Right kidney (tissue), 1 donor: ENCODE measurements around the gene HOXB4.
A peak's percentile ranks its signal among the peaks of the same experiment; 100 is the strongest.

Source experiments
- DNase-seq: peaks from one replicate; pipeline ENCODE4 v3.0.0-alpha.2; 2016

Gene HOXB4

DNA sequence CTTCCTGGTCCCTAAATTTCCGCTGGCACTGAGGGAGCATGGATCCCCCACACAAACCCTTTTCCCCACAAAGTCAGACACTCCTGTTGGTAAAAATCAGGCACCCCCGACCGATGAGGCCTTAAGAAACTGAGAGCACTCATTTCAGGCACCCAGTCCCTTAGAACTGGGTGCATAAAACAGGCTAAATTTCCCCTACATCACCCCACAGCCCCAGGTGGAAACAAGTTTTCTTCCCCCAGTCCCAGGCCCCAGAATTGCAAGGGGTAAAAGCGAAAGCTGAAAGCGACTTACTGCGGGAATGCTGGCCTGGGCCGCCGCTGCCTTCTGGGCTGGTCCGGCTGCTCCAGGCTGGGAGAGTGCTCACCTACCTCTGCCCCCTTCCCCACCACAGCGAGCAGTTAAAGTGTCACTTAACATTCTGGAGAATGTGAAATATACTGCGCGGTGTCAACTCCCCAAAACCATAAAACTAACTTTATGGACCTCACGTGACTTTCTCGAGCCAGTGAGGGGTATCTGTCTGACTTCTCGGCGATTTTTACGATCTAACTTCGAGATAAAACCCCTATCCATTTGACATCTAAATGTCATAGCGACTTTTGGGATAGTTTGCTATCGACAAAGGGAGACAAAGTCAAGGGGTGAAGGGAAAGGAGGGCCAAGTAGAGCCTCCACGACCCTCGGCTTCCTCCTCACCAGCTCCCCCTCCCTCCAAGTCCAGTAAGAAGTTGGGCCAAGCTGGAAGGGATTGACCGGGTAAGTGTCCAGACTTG is 11.9 kb upstream of the HOXB4 start, which contains the start of gene HOXB3:
TSS of gene HOXB3 (minus strand) at position 411 of the 776 bp plus-strand sequence. CDS start 37,767 bp downstream, outside the sequence.
- DNase-seq: peak; percentile 85

DNA sequence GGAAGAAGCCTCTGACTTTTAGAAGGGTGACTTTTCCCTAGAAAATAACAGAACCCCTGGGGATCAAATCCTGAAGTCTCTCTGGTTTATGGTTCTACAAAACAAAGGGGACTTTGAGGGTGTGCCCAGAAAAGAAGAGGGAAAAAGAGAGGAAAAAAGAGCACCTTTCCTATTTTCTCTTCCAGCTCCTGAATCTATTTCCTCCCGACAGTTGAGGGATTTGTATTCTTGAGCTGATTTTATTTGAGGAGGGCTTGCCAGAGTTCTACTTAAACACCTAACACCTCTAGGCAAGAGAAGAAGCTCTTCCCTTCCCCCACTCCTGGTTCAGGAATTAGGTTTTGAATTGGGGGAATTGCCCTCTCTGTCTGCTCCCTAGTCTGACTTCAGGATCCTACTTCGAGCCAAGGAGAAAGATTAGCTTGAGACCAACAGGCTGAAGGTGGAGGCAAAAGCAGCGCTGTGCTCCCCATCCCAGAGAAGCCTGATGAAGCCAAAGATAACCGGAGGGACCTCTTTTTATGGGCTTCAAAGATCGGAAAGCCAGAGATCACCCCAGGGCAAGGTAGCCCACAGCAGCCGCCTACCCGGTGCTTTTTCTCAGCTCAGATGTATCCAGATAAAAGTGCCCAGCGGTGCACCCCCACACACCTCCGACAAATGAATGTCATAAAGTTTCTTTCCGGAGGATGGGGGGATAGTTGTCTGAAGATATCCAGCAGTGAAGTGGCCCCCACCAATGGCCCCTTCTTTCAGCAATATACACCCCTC is 11.1 kb upstream of the HOXB4 start:
- no peak for DNase-seq

DNA sequence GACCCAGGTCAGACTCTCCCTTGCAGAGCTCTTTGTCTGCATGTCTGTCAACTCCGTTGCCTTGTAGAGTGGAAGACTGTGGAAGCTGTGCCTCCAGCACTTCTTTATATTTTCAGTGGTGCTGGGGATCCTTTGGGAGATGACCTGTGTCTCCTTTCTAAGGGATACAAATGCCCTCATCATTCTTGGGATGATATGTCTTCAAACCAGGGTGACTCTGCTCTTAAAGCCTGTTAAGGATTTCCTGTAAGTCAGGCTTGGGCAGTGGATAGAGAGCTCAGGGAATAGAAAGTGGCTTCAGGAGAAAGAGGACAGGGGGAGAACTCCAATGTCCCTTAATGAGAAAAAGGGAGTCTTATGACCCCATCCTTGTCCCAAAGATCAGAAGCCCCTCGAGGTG is 10.4 kb upstream of the HOXB4 start:
- DNase-seq: no peak

DNA sequence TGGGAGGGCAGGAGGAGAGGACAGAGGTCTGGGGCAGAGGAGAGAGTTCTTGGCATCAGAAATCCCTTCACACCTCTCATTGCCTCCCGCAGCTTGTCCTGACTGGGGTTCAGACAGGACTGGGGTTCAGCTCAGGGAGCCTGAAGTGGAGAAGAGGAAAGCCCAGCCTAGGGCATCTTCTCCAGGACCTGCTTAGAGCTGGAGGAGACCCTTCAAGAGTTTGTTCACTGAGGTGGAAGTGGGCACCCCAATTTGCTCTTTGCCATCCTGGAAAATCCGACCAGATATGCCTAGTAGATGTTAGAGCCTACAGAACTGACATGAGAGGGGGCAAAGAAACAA is 9.9 kb upstream of the HOXB4 start:
- DNase-seq: no peak

DNA sequence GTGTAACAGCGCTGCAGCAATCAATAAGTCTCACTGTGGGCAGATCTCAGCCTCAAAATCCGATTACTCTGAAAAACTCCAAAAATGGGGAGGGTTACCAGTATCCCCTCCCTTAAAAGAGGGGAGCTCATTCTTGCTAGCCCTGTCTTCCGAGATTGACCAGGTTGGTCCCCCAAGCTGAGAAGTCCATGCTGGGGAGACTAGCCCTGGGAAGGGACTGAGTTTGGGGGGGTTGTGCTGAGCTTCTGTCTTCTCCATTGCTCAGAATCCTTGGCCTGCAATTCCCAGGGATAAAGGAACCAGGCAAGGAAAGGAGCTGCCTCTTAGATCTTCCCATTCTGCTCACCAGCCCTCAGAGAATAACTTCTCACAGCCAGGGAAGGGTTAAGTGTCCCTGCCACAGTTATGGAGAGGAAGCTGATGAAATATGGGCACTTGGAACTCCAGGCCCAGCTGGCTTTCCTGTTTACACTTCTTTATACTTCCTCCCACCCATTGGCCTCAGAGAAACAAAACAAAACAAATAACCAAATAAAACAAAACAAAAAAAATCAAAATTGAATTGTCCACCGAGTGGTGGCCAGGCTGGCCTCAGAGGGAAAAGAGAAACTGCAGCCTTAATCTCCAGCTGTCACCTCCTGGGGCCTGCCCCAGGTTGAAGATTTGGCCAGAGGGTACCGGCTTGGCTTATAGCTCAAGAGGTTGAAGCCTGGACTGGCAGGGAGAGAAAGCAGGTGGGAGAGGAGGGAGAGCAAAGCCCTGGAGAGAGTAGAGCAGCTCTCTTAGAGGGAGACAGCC is 9.3 kb upstream of the HOXB4 start:
- peak; percentile 78 for DNase-seq

DNA sequence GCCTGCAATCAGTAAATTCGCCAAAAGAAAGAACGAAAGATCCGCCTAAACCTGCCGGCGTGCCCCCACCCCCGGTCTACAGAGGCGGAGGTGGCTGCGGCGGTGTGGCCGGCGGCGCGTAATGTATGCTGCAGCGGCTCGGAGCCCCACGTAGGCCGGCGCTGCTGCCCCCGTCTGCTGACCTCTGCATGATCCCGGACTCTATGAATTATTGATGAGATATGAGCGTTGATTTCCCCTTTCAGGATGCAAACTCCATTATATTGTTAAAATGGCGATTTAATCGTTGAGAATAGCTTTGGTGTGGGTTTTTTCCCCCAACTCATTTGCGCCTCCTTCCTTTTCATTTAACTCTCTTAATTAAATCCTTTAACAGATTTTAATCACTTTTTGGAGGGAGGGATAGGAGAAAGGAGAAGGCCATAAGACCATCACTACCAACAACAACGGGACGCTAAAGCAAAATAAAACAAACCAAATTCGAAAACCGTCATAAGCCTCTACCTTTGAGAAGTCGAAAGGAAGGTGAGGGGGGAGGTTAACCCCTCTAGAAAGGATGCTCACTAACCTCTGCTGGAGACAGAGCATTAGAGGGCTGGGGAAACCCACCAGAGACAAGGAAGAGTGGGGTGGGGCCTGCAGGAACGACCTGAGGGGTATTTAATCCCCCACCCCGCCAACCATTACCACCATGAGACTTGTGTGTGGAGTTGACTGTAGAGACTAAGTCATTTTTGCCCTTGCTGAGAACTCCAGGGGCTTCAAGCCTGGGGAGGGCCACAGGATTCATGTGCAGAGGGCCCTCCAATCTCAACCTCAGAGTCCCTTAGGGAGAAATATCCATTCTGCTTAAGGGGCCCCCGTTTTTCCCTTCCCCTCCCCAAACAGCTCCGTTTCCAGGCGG is 8.5 kb upstream of the HOXB4 start:
- DNase-seq: peak; percentile 77

DNA sequence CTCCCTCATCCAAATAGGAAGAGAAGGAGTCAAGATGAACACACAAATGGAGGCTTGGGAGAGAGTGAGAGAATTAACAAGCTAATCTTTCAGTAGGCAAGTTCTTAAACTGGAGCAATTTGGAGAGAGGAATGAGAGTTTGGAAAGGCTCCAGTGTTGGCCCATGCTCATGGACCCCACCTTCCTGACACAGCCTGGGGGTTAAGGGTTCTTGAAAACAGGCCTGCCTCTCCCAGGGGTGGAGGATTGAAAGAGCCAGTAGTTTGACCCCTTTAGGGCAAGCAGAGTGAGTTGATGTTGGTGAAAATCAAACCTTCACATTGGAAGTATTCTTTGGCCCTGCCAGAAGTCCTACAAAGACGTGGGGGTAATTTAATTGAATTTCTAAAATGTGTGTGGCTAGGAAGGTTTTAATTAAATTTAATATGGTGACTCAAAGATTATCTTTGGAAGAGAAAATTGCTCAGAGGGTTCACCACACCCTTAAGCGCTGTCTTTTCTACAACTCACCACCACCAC is 6.1 kb upstream of the HOXB4 start:
- DNase-seq: no peak

DNA sequence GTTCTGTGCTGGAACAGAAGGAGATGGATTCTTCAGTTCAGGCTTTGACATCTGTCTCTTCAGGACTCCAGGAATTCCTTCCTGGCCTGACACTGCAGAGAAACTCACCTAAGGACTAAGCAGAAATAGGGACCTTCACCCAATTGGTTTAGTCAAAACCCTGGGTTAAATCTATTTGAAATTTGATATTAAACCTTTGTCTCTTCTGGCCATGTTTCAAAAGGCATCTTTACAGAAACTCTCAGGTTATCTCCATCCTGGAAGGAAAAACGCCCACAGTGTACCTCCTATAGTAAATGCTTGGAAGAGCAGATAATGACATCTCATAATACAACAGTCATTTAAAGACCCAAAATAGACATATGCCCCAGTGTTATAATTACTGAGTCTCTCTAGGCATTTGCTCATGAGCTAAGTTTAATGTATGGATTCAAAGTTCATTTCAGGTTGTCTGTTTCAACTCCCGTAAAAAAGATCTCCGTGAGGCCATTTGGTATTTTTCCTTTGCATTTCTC is 5.6 kb upstream of the HOXB4 start:
- no peak for DNase-seq

DNA sequence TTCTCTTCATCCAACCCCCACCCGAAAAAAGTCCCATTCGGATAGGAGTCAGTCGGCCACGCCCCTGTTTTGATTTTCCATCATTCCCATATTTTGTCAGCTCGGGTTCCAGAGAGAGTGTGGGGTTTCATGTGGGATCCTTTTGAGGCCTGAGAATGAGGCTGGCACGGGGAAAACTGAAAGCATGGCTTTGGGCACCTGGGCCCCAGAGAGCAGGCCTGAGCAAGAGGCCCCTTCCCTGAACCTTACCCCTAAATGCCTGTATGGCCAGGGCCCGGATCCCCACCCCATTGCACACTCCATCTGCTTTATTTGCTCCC is 4.6 kb upstream of the HOXB4 start:
- no peak for DNase-seq

DNA sequence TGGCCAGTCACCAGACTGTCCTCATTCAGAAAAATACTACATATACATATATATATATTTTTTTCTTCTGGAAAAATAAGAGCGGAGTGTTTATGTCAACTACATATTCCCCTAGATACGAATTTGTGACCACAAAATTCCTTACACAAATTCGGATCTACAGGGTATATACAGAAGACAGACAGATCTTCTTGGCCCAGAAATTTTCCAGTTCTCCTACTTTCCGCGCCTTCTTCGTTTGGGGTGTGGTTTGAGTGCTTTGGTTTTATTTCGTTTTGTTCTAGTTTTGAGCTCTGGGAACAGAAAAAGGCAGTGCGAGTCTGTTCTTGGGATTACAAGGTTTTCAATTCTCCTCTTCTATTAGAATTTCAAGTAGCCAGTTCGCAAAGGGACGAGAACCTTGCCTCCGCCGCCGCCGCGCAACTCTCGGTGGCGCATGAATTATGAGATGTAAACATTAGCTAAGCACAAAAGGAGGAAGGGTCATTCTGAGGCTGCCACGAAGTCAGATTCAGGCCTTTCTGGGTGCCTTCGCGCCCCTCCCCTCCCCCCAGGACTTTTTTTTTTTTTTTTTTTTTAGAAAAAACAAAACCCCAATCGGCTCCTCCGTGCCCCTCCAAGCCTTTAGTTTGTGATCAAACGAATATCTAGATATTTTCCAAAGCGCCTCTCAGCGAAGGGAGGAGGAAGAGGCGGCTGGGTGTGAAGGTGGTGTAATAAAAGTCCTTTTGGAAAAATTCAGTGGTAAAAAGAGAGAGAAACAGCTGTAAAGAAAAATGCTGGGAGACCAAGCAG is 1.8 kb upstream of the HOXB4 start:
- no peak for DNase-seq

DNA sequence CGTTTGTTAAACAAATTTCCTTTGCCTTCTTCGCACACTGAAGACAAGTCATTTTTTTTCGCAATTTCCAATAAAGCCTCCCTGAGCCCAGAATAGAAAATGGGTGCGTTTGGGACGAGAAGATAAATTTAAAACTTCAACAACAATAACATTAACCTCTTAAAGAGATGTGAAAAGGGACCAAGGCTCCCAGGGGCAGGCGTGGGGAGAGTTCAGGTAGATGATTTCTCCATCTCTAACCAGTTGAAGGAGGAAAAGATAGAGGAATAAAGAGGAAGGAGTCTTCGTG is 1.3 kb upstream of the HOXB4 start:
- DNase-seq: no peak

DNA sequence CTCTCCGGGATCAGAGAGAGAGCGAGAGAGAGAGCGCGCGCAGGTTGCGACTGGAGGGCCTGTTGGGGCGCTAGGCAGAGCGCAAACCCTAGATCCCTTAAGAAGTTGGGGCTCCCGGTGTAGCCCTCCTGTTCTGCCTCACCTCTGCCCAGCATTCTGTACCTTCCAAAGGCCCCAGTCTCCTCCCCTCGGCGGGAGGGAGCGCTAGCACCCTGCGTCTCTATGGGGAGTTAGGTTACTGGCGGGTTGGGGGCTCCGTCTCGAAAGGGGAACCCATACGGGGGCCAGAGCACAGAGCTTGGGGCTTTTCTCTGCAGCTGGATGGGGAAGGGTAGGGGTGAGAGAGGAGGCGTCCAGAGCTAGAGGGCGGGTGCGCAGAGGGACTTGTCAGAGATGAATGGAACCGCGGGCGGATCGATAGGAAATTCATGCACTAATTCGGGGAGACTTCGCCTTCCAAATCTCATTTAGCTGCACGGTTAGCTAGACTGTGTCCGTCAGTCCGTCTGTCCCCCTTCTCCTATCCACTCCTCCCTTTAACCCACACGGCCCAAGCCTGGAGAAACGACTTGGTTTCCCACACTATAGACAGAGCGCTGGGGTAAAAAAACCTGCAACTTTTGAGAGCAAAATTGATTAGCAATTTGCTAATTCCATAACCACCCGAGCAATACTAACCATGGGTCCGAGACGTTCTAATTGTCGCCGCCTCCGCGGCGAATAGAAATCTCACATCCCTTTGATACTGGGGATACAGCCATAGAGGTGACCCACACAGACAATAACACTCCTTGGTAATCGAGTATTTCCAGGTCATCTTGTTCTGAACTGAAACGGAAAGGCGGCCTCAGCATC is 693 bp upstream of the HOXB4 start:
- peak; percentile 76 for DNase-seq

DNA sequence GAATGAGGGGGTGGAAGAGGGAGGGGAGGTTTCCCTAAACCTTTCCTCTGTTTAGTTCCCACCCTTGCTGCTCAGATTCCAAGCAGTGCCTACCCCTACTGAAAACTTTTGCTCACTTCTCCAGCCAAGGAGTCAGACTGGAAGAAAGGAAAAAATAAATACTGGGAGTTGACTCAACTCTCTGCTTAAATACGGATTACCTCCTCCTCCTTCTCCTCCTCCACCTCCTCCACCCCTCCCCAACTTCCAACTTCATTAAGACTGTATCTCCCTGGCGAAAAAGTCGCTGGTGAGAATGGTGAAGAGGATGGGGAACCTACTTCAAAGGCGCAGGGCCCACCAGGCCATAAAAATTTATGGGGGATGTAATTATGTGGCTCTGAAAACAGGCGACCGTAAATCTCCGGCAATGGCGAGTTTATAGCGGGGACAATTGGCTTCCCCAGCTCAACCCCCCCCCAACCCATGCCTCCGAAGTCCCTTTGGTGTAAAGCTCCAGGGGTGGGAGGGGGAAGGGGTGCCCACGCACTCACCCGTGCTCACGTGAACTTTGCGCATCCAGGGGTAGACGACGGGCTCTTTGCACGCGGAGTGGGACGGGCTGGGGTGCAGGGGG is 712 bp downstream of the HOXB4 start:
- peak; percentile 79 for DNase-seq

DNA sequence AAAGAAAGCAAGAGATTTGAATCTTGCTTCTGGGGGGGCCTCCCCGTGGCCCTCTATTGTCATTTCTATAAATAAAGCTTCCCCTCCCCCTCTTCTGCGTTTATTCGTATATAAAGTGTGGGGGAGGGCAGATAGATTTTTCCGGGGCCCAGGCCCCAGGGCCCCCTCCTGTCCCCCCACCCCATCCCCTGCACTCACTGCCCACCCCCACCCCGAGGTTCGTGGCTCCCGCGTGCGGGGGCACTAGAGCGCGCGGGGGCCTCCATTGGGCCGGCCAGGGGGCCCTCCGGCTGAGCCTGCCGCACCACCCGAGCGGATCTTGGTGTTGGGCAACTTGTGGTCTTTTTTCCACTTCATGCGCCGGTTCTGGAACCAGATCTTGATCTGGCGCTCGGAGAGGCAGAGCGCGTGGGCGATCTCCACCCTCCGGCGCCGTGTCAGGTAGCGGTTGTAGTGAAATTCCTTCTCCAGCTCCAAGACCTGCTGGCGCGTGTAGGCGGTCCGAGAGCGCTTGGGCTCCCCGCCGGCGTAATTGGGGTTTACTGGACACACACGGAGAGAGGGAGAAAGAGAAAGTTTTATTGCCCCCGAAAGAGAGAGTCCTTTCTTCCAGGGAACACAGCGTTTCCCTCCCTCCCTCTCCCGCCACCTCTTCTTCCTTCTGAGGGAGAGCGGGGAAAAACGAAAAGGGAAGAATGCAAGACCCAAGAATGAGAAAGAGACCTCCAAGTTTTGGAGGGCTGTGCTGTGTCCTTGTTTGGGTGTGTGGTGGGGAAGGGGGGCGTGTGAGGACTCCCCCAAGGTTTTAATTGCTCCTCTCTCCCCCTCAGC is 1.5 kb downstream of the HOXB4 start:
- peak; percentile 78 for DNase-seq

DNA sequence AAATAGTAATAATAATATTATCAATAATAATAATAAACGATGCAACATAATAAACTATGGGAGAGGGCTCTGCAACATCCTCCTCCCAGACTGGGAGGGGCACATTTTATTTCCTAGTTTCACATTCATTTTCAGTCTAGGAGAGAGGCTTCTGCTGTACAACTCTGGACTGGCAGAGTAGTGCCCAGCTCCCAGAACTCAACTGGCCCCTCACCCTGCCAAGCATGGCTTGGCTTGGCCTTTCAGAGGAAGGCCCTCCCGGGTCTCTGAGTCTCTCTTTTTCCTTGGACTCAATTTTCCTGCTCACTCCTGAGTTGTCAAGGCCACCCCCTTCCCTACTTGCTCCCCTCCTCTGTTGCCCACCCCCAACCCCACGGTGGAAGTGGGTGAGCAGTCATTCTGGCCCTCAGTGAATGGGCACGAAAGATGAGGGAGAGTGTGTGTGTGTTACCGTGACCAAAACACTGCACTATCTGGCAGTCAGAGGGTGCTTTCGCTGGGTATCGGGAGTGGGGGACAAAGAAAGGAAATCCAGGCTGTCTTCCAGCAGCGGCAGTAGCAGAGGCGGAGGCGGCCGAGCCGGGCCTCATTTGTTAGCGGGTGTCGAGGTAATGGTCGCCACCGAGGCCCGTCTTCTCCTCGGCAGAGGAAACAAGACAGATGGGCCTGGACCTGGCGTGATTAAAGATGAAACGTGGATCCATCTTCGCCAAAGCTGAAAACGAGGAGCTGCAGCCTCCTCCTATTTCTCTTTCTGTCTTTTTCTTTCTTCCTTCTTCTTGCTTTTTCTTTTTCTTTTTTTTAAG is 2.3 kb downstream of the HOXB4 start:
- DNase-seq: no peak

DNA sequence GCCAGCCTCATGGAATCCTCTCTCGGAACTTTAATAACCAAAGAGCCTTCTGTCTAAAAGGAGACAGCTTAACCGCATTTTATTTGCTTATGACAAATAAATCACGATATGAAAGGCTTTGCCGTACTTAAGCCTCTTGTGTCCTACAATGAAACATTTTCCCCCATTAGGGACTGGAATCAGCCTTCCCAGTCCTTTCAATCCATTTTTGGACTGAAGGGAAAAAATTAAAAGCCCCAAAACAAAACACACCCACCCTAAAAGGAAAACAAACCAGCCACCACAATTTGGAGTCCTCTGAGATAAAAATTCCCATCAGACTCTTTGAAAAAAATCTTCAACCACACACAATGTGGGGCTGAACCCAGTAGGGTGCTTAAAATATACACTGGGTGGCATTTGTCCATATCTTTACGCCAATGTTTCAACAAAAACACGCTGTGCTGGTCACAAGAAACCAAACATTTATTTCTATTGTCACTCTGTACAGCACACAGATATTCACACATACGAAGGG is 3.0 kb downstream of the HOXB4 start:
- no peak for DNase-seq

DNA sequence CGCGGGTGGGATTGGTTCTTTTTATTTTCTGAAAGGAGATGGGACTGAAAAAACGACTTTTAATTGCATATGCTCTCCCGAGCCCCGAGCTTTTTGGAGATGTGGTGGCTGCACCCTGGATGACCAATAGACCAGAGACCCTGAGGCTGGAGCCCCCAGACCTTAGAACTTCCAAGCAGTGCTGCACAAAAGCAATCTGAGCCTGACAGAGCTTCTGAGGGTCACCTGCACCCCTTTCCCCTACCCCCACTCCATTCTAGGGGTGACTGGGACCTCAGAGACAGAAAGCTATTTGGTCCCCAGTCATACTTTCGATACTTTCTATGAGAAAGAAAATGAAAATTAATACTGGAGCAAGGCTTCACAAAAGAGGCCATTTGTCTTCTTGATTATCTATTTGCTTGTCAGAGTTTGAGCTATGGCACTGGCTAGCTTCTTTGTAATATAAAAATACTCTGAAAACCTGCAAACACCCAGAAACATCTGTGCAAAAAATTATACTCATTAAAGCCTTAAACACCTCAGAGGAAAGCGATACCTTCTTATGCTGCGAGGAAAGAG is 3.6 kb downstream of the HOXB4 start:
- DNase-seq: no peak
